AG08395 (cell line): ENCODE data around the gene PVALB.

Experiments used
- DNase-seq: peaks from one replicate; pipeline ENCODE4 v3.0.0; 2012; ENCODE audit warnings: mixed read lengths, low spot score

PVALB gene

GRCh38 chr22:36811094-36811800, 5.6 kb downstream of the PVALB start:
- DNase-seq: no peak

- DNase-seq: no peak
Measured at GRCh38 chr22:36809351-36809750, 7.5 kb downstream of the PVALB start.

- DNase-seq: no peak
Measured at GRCh38 chr22:36808721-36809344, 8.0 kb downstream of the PVALB start.

GRCh38 chr22:36807627-36808026, 9.2 kb downstream of the PVALB start:
- DNase-seq: no peak

- no peak for DNase-seq
Measured at GRCh38 chr22:36806835-36807234, 10.0 kb downstream of the PVALB start.

GRCh38 chr22:36803358-36803757, 13.5 kb downstream of the PVALB start:
- DNase-seq: no peak

- no peak for DNase-seq
Measured at GRCh38 chr22:36798674-36799066, 18.2 kb downstream of the PVALB start.

GRCh38 chr22:36797911-36798673, 18.7 kb downstream of the PVALB start:
- no peak for DNase-seq

- no peak for DNase-seq
Measured at GRCh38 chr22:36797374-36797773, 19.5 kb downstream of the PVALB start.

- no peak for DNase-seq
Measured at GRCh38 chr22:36796552-36797175, 20.2 kb downstream of the PVALB start.

- no peak for DNase-seq
Measured at GRCh38 chr22:36795633-36796032, 21.2 kb downstream of the PVALB start.

- DNase-seq: no peak
Measured at GRCh38 chr22:36790648-36791047, 26.2 kb downstream of the PVALB start.

GRCh38 chr22:36787204-36787988, 29.4 kb downstream of the PVALB start:
- no peak for DNase-seq

GRCh38 chr22:36783743-36784142, 33.1 kb downstream of the PVALB start:
- no peak for DNase-seq

- DNase-seq: peak; percentile 92
Measured at GRCh38 chr22:36781656-36782627, 34.9 kb downstream of the PVALB start.

GRCh38 chr22:36778020-36778419, 38.8 kb downstream of the PVALB start:
- DNase-seq: no peak

GRCh38 chr22:36776722-36777121, 40.1 kb downstream of the PVALB start:
- DNase-seq: no peak

GRCh38 chr22:36775964-36776669, 40.7 kb downstream of the PVALB start, which contains the start of gene IFT27:
IFT27 (minus strand) TSS chr22:36776119; CDS start chr22:36775707, 412 bp downstream.
- DNase-seq: peak; percentile 100

GRCh38 chr22:36775586-36775963, 41.3 kb downstream of the PVALB start:
- no peak for DNase-seq

- peak; percentile 38 for DNase-seq
Measured at GRCh38 chr22:36773935-36774334, 42.9 kb downstream of the PVALB start.
